HepG2 (cell line): Measurements from ENCODE around the gene R3HDM4. TPM values are rescaled to one million over a fixed set of nuclear protein-coding genes. Genes with fewer than 3 reads are reported as not detected.
A peak's percentile ranks its signal among the peaks of the same experiment; 100 is the strongest.

Experiments used
- ADNP ChIP-seq: sonication (generic); formaldehyde crosslinking; IDR thresholded peaks from 2 replicates; pipeline ENCODE4 v1.4.0; 2020; ENCODE audit warnings: missing genetic modification reagents
- BCLAF1 ChIP-seq: fragments of 450-650 bp; IDR thresholded peaks from 2 replicates; pipeline ENCODE4 v1.6.1; 2017; ENCODE audit warnings: mild to moderate bottlenecking
- CHCHD3 ChIP-seq: sonication (generic); formaldehyde crosslinking; IDR thresholded peaks from 2 replicates; pipeline ENCODE4 v1.8.0; 2022; ENCODE audit warnings: mild to moderate bottlenecking, missing genetic modification reagents, moderate library complexity
- FOXP1 ChIP-seq, 2 experiments: fragments of 450-650 bp in 1 of 2; IDR thresholded peaks; 2 replicates each; pipeline ENCODE4 v1.6.1; 2017 to 2018; ENCODE audit warnings: antibody characterized with exemption in 1 of 2
- HNRNPH1 ChIP-seq: fragments of 200-400 bp; formaldehyde crosslinking; optimal IDR thresholded peaks from 2 replicates; pipeline ENCODE3; 2017; ENCODE audit warnings: mild to moderate bottlenecking, low read depth, low read length
- MATR3 ChIP-seq: sonication (generic); formaldehyde crosslinking; IDR thresholded peaks from 2 replicates; pipeline ENCODE4 v1.4.0; 2020; ENCODE audit warnings: missing genetic modification reagents
- MYNN ChIP-seq: sonication (generic); formaldehyde crosslinking; IDR thresholded peaks from 2 replicates; pipeline ENCODE4 v1.4.0; 2020; ENCODE audit warnings: mild to moderate bottlenecking, low read depth, missing genetic modification reagents
- NFIC ChIP-seq: IDR thresholded peaks from 2 replicates; pipeline ENCODE4 v1.6.1; 2012; ENCODE audit warnings: mild to moderate bottlenecking, low read length, inconsistent platforms
- PCBP2 ChIP-seq: fragments of 200-400 bp; formaldehyde crosslinking; optimal IDR thresholded peaks from 2 replicates; pipeline ENCODE3; 2018; ENCODE audit warnings: low read length, low read depth; ENCODE audit not compliant: poor library complexity, severe bottlenecking
- POLR2AphosphoS5 ChIP-seq: IDR thresholded peaks from 2 replicates; pipeline ENCODE4 v1.6.1; 2012; ENCODE audit warnings: low read depth, low read length
- POLR2G ChIP-seq: fragments of 200-400 bp; formaldehyde crosslinking; IDR thresholded peaks from 2 replicates; pipeline ENCODE4 v1.6.1; 2018; ENCODE audit warnings: mild to moderate bottlenecking, low read depth, low read length, moderate library complexity
- PREB ChIP-seq: sonication (generic); formaldehyde crosslinking; IDR thresholded peaks from 2 replicates; pipeline ENCODE4 v1.4.0; 2020; ENCODE audit warnings: missing genetic modification reagents
- REXO4 ChIP-seq: sonication (generic); formaldehyde crosslinking; IDR thresholded peaks from 2 replicates; pipeline ENCODE4 v1.8.0; 2022; ENCODE audit warnings: missing genetic modification reagents, mild to moderate bottlenecking, borderline replicate concordance
- SCMH1 ChIP-seq: sonication (generic); formaldehyde crosslinking; IDR thresholded peaks from 2 replicates; pipeline ENCODE4 v1.9.0; 2021; ENCODE audit warnings: missing genetic modification reagents, mild to moderate bottlenecking, borderline replicate concordance
- SMAD3 ChIP-seq: sonication (generic); formaldehyde crosslinking; IDR thresholded peaks from 2 replicates; pipeline ENCODE4 v1.4.0; 2020; ENCODE audit warnings: missing genetic modification reagents
- SOX6 ChIP-seq, 2 experiments: fragments of 450-650 bp in 1 of 2; sonication (generic) in 1 of 2; formaldehyde crosslinking in 1 of 2; IDR thresholded peaks; 2 replicates each; pipeline versions ENCODE4 v1.4.0 to v1.6.1; 2017 to 2020; ENCODE audit warnings: antibody characterized with exemption in 1 of 2, mild to moderate bottlenecking in 1 of 2, missing genetic modification reagents in 1 of 2
- TIGD3 ChIP-seq: sonication (generic); formaldehyde crosslinking; IDR thresholded peaks from 2 replicates; pipeline ENCODE4 v1.5.1; 2020; ENCODE audit warnings: mild to moderate bottlenecking, missing genetic modification reagents, borderline replicate concordance
- TMF1 ChIP-seq: sonication (generic); formaldehyde crosslinking; IDR thresholded peaks from 2 replicates; pipeline ENCODE4 v1.8.1; 2022; ENCODE audit warnings: low read depth, missing genetic modification reagents
- ZNF224 ChIP-seq: sonication (generic); formaldehyde crosslinking; IDR thresholded peaks from 2 replicates; pipeline ENCODE4 v1.5.0; 2020; ENCODE audit warnings: mild to moderate bottlenecking, missing genetic modification reagents
- ZNF564 ChIP-seq: sonication (generic); formaldehyde crosslinking; IDR thresholded peaks from 2 replicates; pipeline ENCODE4 v1.8.1; 2023; ENCODE audit warnings: mild to moderate bottlenecking, missing genetic modification reagents
- ZNF652 ChIP-seq: IDR thresholded peaks from 2 replicates; pipeline ENCODE4 v1.6.1; 2016; ENCODE audit warnings: low read depth, borderline replicate concordance
- ZNF747 ChIP-seq: sonication (generic); formaldehyde crosslinking; IDR thresholded peaks from 2 replicates; pipeline ENCODE4 v1.8.1; 2023; ENCODE audit warnings: missing genetic modification reagents, mild to moderate bottlenecking, borderline replicate concordance
- polyA plus RNA-seq, 8 experiments: library from polyadenylated mRNA; depleted of rRNA in 3 of 8; stranded (reverse) in 7 of 8; unstranded in 1 of 8; fragments of >200 nt; fragmentation: Illumina TruSeq in 4 of 8; extraction: Trizol in 4 of 8; gene quantifications; 2 replicates each; pipeline versions ENCODE4 v1.2.1 to v1.2.3, GENCODE V29; 2011 to 2016; ENCODE audit warnings: low read depth in 4 of 8, missing spikeins in 1 of 8, mixed read lengths in 1 of 8; ENCODE audit not compliant: insufficient read depth in 1 of 8
- total RNA-seq, 5 experiments: library from RNA; depleted of rRNA; stranded (reverse); fragments of >200 nt; fragmentation: Illumina TruSeq; extraction: Trizol; gene quantifications; 2 replicates each; pipeline ENCODE4 v1.2.3, GENCODE V29; 2016; ENCODE audit warnings: low read depth in 1 of 5
- TF ChIP-seq, protein P1 (sequence below): sonication (generic); formaldehyde crosslinking; IDR thresholded peaks from 2 replicates; pipeline ENCODE4 v1.4.0; 2020; ENCODE audit warnings: low read depth, mild to moderate bottlenecking, missing genetic modification reagents

The R3HDM4 gene
- total and polyA plus RNA-seq, 2 of the 13 experiments (the other 11 are each of a cell fraction or from before 2014, with no cell fraction given) = 26.2 to 26.9 TPM

DNA sequence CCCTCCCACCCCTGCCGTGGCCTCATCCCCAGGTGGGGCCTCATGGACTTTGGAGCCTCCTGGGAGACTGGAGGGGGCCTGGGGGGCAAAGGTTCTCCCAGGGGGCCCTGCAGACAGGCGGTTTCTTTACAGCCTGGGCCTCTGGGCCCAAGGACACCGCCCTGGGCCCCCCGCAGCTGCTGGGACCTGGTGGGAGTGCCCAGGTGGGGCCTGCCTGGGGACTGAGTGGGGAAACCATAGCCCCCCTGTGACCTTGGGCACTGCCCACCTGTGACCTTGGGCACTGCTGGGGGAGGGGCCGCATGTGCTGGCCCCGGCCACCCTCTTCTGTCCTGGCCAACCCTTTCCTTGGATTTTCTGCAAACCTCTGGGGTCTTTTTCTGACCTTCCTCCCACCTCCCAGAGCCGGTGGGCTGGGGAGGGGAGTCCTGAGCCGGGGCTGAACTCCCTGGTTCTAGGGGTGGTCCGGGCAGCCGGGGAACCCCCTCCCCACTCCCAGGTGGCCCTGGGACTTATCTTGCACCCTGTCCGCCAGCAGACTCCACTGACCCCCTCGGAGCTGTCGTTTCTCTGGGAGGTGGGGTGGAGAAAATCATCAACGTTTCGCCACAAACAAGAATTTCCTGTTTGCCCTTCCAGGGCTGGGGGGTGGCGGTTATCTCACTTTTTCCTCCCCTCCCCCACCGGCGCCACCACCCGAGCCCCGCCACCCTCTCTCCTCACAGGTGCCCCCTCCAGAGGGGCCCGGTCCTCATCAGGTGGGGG, 39.8 kb upstream of the R3HDM4 start (continued):
- TF ChIP-seq BCLAF1 = no peak
- peak; percentile 95 for TF ChIP-seq ZNF747 (CRISPR knock-in tag)
- no peak for TF ChIP-seq ADNP (CRISPR knock-in tag)
- TF ChIP-seq TMF1 (CRISPR knock-in tag) = no peak; the same call in 1 of the 2 replicates
- peak; percentile 78 for TF ChIP-seq SMAD3 (CRISPR knock-in tag)
- TF ChIP-seq MYNN = no peak
- no peak for TF ChIP-seq PCBP2
- peak; percentile 60 for TF ChIP-seq POLR2AphosphoS5
- TF ChIP-seq ZNF652 (CRISPR knock-in tag) = peak; percentile 81; the same call in 1 of the 2 replicates
- no peak for TF ChIP-seq HNRNPH1
- TF ChIP-seq PREB (CRISPR knock-in tag) = no peak
- peak; percentile 81; the same call in 1 of the 2 replicates for TF ChIP-seq NFIC
- TF ChIP-seq SOX6 (IDR thresholded peaks at IDR 0.05) = no peak
- TF ChIP-seq SOX6 (CRISPR knock-in tag; IDR thresholded peaks at IDR 0.05) = peak; percentile 93
- no peak for TF ChIP-seq TIGD3 (CRISPR knock-in tag)
- TF ChIP-seq POLR2G = peak; percentile 63
- peak; percentile 18; the same call in 1 of the 2 replicates for TF ChIP-seq FOXP1 (IDR thresholded peaks at IDR 0.05)
- peak; percentile 87 for TF ChIP-seq FOXP1 (CRISPR knock-in tag; IDR thresholded peaks at IDR 0.05)
- 0 out of 2 replicates have a peak, but pooled peaks have one; percentile 43 for TF ChIP-seq REXO4 (CRISPR knock-in tag)
- TF ChIP-seq SCMH1 = no peak
- no peak for TF ChIP-seq MATR3 (CRISPR knock-in tag)
- TF ChIP-seq ZNF224 (CRISPR knock-in tag) = no peak
- TF ChIP-seq CHCHD3 (CRISPR knock-in tag) = no peak
- TF ChIP-seq, protein P1, sequence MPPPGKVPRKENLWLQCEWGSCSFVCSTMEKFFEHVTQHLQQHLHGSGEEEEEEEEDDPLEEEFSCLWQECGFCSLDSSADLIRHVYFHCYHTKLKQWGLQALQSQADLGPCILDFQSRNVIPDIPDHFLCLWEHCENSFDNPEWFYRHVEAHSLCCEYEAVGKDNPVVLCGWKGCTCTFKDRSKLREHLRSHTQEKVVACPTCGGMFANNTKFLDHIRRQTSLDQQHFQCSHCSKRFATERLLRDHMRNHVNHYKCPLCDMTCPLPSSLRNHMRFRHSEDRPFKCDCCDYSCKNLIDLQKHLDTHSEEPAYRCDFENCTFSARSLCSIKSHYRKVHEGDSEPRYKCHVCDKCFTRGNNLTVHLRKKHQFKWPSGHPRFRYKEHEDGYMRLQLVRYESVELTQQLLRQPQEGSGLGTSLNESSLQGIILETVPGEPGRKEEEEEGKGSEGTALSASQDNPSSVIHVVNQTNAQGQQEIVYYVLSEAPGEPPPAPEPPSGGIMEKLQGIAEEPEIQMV (CRISPR knock-in tag) = no peak; the same call in 1 of the 2 replicates
- TF ChIP-seq ZNF564 (CRISPR knock-in tag) = peak; percentile 71; the same call in 1 of the 2 replicates
